Astrocyte of the cerebellum (primary cell): ENCODE data around the gene KCNIP4.

Experiments
- DNase-seq: peaks from one replicate; pipeline ENCODE4 v3.0.0-alpha.2; 2011; ENCODE audit warnings: low read depth
- H3K4me3 ChIP-seq: 2 replicates; pipeline ENCODE4 v1.5.1; 2011; ENCODE audit warnings: mild to moderate bottlenecking, low read depth, low read length, moderate library complexity
- CTCF ChIP-seq: IDR thresholded peaks from 2 replicates; pipeline ENCODE4 v1.5.1; 2012; ENCODE audit warnings: low read length, low read depth, moderate library complexity, mild to moderate bottlenecking; ENCODE audit errors: missing control alignments
- in situ Hi-C: cut with HindIII; loops from 2 replicates; pipeline ENCODE4 v1.10.0; 2017; ENCODE audit warnings: low sequenced_read_pairs

The KCNIP4 gene

GRCh38 chr4:21415728-21416127, 532.8 kb downstream of the KCNIP4 start:
- in situ Hi-C loops = no loop called here
- H3K4me3 ChIP-seq = no peak overlapping the region

GRCh38 chr4:21413807-21414370, 534.7 kb downstream of the KCNIP4 start:
- H3K4me3 ChIP-seq = no peak overlapping the region
- in situ Hi-C loops = no loop called here
- DNase-seq = no peak
- TF ChIP-seq CTCF = no peak

More at GRCh38 chr4:21415728-21416127, 532.8 kb downstream of the KCNIP4 start:
- TF ChIP-seq CTCF = no peak
- DNase-seq = no peak

- in situ Hi-C loops = no loop called here
- DNase-seq = no peak
- H3K4me3 ChIP-seq = no peak overlapping the region
- no peak for TF ChIP-seq CTCF
Measured at GRCh38 chr4:21411086-21411485, 537.5 kb downstream of the KCNIP4 start.

- DNase-seq = no peak
- H3K4me3 ChIP-seq = no peak overlapping the region
- in situ Hi-C loops = no loop called here
- TF ChIP-seq CTCF = no peak
Measured at GRCh38 chr4:21410372-21410771, 538.2 kb downstream of the KCNIP4 start.

- TF ChIP-seq CTCF = no peak
- in situ Hi-C loops = no loop called here
- H3K4me3 ChIP-seq = no peak overlapping the region
- no peak for DNase-seq
Measured at GRCh38 chr4:21387683-21388082, 560.9 kb downstream of the KCNIP4 start.

- H3K4me3 ChIP-seq = no peak overlapping the region
- in situ Hi-C loops = no loop called here
- TF ChIP-seq CTCF = no peak
- no peak for DNase-seq
Measured at GRCh38 chr4:21386166-21386780, 562.3 kb downstream of the KCNIP4 start.

GRCh38 chr4:21385706-21386105, 562.9 kb downstream of the KCNIP4 start:
- H3K4me3 ChIP-seq = no peak overlapping the region
- no peak for DNase-seq
- TF ChIP-seq CTCF = no peak
- in situ Hi-C loops = no loop called here
